GM18499 (cell line): ENCODE results near the gene BBS1.

Source experiments
- ATAC-seq: cut with Tn5 transposase; IDR thresholded peaks from one replicate; pipeline ENCODE4 v1.9.1; 2021; ENCODE audit warnings: moderate number of reproducible peaks; ENCODE audit not compliant: insufficient read depth, unreplicated experiment

BBS1 gene

DNA sequence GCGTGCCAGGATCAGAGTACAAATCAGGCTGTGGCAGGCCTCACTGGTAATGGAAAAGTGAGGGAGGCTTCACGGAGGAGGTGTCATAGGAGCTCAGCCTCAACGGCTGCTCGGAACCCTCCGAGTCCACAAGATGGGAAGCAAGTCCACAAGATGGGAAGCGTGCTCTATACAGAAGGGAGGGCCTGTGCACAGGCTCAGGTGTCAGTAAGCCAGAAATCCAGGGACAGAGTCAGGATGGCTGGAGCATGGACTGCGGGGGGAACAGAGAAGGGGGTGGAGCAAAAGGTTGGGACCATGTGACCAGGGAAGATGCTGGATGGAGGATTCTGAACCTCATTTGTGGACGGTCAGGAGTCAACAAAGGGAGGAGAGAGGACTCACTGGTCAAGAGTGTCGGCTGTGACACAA lies 33.6 kb upstream of the BBS1 start:
- no peak for ATAC-seq

GRCh38 chr11:66477263-66478201 lies 32.9 kb upstream of the BBS1 start:
- no peak for ATAC-seq

DNA sequence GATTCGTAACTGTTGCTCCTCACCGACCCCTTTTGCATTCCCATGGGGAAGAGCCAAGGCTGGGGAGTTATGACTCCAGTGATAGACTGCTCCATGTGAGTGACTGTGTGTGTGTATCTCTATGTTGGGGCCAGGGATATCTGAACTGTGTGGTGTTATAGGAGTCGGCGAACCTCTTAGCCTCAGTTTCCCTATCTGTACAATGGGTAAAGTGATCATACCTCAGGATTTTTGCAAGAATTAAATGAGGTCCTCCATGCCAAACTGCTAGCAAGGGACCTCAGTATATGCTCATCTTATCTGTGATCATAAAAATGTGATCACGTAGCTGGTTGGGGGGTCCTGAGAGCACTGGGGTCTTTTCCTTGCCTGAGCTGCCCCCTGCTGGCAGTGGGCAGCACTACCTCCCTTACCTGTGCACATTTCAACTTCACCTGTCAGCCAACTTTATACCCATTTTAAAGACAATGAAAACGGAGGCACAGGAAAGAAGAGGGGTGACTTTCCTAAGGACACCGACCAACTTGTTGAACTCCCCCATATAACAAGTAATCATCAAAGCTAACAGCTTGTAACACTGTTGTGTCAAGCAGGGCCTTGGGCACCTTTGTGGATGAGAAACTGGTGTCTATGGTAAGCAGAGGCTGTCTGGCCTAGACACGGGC lies 31.6 kb upstream of the BBS1 start:
- no peak for ATAC-seq

GRCh38 chr11:66479394-66480116 lies 30.9 kb upstream of the BBS1 start:
- no peak for ATAC-seq

- ATAC-seq: peak; percentile 73
These were observed 30.1 kb upstream of the BBS1 start, which contains the start of gene DPP3 for GRCh38 chr11:66480117-66480938. DPP3 (plus strand) TSS chr11:66480434; CDS start chr11:66482201, 1,767 bp downstream.

DNA sequence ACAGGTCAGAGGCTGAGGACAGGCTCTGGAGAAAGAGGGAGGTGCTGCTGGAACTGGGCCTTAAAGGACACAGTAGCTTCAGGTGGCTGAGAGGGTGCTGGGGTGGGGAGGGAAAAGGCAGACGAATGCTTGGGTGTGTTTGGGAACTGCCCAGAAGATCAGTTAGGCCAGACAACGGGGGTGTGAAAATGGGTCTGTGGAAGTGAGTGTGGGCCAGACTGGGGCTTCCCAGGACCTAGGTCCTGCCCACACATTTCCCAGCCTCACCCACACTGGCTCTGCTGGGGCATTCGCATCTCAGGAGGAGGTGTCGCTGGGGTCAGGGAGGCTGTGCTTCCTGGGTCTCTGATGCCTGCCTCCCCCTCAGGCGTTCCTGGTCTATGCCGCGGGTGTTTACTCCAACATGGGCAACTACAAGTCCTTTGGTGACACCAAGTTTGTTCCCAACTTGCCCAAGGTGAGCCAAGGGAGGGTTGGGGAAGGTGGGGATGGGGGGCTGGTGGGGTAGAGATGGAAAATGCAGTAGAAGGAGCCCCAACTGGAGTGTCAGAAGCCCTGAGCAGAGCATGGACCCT lies 25.5 kb upstream of the BBS1 start:
- ATAC-seq: no peak

DNA sequence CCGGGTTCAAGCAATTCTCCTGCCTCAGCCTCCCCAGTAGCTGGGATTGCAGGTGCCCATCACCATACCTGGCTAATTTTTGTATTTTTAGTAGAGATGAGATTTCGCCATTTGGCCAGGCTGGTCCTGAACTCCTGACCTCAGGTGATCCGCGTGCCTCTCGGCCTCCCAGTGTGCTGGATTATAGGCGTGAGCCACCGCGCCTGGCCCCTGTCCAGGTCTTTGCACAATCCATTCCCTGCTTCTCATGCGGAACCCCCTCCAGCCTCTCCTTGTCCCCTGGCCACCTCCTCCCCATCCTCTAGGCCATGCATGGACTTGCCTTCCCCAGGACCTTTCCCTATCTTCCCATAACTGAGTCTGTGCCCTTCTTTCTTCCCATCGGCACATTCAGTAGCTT lies 21.5 kb upstream of the BBS1 start:
- ATAC-seq: no peak

- no peak for ATAC-seq
These were observed 20.8 kb upstream of the BBS1 start for GRCh38 chr11:66489636-66490035.

DNA sequence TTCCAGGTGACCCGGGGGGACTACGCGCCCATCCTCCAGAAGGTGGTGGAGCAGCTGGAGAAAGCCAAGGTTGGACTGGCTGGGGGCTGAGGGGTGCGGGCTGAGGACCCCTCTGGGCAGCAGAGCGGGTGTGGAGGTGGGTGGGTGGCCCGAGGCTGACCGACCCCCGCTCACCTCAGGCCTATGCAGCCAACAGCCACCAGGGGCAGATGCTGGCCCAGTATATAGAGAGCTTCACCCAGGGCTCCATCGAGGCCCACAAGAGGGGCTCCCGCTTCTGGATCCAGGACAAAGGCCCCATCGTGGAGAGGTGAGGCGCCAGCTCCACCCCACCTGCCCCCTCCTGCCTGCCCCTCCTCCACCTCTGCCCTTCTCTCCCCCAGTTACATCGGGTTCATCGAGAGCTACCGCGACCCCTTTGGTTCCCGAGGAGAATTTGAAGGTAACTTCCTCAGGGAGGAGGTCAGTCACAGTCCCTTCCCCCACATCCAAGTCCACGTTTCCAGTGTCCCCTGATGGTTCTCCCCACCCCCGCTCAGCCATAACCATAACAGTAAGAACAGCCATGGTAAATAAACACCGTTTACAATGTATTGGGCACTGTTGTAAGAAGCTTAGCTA lies 19.0 kb upstream of the BBS1 start:
- no peak for ATAC-seq

- ATAC-seq: no peak
These were observed 18.1 kb upstream of the BBS1 start for GRCh38 chr11:66492161-66492865.

GRCh38 chr11:66493130-66493529 lies 17.3 kb upstream of the BBS1 start:
- ATAC-seq: no peak

DNA sequence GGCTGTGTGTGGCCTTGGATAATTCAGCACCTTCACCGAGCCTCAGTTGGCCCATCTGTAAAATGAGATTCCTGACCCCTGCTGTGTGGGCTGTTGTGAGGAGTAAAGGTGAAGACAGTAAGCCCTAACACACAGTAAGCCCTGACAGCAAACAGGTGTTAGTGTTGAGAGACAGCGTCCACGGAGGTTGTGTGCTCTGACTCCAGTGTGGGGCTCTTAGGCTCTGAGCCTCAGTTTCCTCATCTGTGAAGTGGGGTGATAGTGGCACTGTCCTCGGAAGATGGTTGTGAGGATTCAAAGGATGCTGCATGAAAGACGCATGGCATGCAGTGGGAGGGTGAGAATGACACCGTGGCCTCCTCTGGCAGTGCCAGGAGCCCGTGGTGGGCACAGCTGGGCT lies 16.0 kb upstream of the BBS1 start:
- no peak for ATAC-seq

DNA sequence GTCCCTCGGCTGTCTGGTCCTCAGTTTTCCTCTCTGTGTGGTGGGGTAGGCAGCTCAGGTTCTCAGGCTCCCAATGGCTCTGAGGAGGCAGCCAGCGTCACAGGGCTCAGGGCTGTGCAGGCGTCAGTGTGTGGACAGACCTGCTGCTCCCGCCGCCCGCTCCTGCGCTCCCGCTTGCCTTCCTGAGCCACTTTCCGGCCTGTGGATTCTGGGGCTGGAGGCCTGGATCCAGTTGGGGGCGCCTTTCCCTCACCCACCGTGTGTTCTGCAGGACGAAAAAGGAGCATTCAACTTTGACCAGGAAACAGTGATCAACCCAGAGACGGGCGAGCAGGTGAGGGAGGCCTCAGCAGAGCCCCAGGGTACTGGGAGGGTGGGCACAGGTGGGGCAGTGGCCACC lies 15.5 kb upstream of the BBS1 start:
- no peak for ATAC-seq

DNA sequence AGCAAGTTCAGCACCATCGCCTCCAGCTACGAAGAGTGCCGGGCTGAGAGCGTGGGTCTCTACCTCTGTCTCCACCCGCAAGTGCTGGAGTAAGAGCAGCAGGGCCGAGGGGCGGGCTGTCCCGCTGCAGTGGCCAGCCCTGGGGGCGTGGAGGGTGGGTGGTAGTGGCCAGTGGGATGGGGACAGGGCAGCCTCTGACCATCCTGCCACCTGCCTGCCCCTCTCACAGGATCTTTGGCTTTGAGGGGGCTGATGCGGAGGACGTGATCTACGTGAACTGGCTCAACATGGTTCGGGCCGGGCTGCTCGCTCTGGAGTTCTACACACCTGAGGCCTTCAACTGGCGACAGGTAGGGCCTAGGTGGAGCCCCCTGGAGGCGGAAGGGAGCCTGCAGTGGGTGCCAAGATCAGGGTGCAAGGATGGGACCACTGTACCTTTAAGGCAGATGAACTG lies 15.0 kb upstream of the BBS1 start:
- no peak for ATAC-seq

- no peak for ATAC-seq
These were observed 13.2 kb upstream of the BBS1 start for GRCh38 chr11:66497206-66497605.

DNA sequence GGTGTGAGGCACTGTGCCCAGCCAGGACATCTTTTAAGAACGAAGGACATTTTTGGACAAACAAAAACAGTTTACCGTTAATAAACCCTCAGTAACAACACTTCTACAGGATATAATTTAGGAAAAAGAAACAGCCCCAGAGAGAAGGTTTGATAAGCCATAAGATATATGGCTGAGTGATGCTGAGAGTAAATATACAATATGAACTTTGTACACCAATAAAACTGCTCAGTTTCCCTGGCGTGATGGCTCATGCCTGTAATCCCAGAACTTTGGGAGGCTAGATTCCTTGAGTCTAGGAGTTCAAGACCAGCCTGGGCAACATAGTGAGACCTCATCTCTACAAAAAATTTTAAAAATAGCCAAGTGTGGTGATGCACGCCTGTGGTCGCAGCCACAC lies 11.9 kb upstream of the BBS1 start:
- ATAC-seq: no peak

GRCh38 chr11:66505276-66505816 lies 5.1 kb upstream of the BBS1 start:
- no peak for ATAC-seq

- ATAC-seq: no peak
These were observed 1.3 kb upstream of the BBS1 start for GRCh38 chr11:66509131-66509561.
